Uterus (tissue), 4 donors: Measurements from ENCODE around the gene UBN1. TPM values are rescaled to one million over a fixed set of nuclear protein-coding genes. Genes with fewer than 3 reads are reported as not detected.

Experiments
- DNase-seq, 2 donors: peaks; one replicate each; pipeline ENCODE4 v3.0.0-alpha.2; 2019 to 2020
- H3K27ac ChIP-seq, 2 donors: fragments of 200-600 bp; sonication (generic); 1 replicate in 1 of 2; 2 replicates in 1 of 2; pipeline ENCODE4 v1.5.1; 2016 to 2018
- H3K27me3 ChIP-seq, 2 donors: fragments of 200-600 bp; sonication (generic); one replicate each; pipeline ENCODE4 v1.5.1; 2018 to 2019; ENCODE audit warnings: control low read depth in 1 of 2
- H3K36me3 ChIP-seq, 2 donors: fragments of 200-600 bp; sonication (generic); one replicate each; pipeline ENCODE4 v1.5.1; 2019; ENCODE audit warnings: control low read depth in 1 of 2
- H3K4me1 ChIP-seq, 2 donors: fragments of 200-600 bp; sonication (generic); one replicate each; pipeline ENCODE4 v1.5.1; 2018 to 2019; ENCODE audit warnings: control low read depth in 1 of 2
- H3K4me3 ChIP-seq, 2 donors: fragments of 200-600 bp; sonication (generic); 1 replicate in 1 of 2; 2 replicates in 1 of 2; pipeline ENCODE4 v1.5.1; 2018 to 2019; ENCODE audit warnings: mild to moderate bottlenecking in 1 of 2
- H3K9me3 ChIP-seq, 2 donors: fragments of 200-600 bp; sonication (generic); one replicate each; pipeline ENCODE4 v1.5.1; 2019; ENCODE audit warnings: control low read depth in 1 of 2
- POLR2A ChIP-seq, 2 donors: fragments of 450-650 bp; IDR thresholded peaks; one replicate each; pipeline ENCODE4 v1.6.1; 2016; ENCODE audit warnings: antibody characterized with exemption in 2 of 2, mild to moderate bottlenecking in 1 of 2, moderate library complexity in 1 of 2
- intact Hi-C: fragments of 100-400 bp; cut with DNase I; formaldehyde crosslinking; loops from one replicate; pipeline ENCODE4 v1.15.1; 2023; ENCODE audit warnings: low total_unique reads
- total RNA-seq, 4 donors: library from RNA; depleted of rRNA in 3 of 4; stranded (reverse); fragments of >200 nt in 3 of 4; gene quantifications; one replicate each; pipeline versions ENCODE4 v1.1.0 to v1.2.4, GENCODE V29; 2014 to 2023
- TF ChIP-seq, protein P1 (sequence below), 4 experiments: fragments of 200-600 bp in 2 of 4; fragments of 450-650 bp in 2 of 4; sonication (generic) in 2 of 4; IDR thresholded peaks; one replicate each; pipeline ENCODE4 v1.5.1; 2016 to 2019; ENCODE audit warnings: antibody characterized with exemption in 4 of 4, mild to moderate bottlenecking in 2 of 4, moderate library complexity in 1 of 4
- donor health status: DM: yes; HTN: yes; CAD: no.

Gene UBN1
- total RNA-seq, 4 donors from 2014 or later: 4.9 to 56.2 (median 33.4) TPM

DNA sequence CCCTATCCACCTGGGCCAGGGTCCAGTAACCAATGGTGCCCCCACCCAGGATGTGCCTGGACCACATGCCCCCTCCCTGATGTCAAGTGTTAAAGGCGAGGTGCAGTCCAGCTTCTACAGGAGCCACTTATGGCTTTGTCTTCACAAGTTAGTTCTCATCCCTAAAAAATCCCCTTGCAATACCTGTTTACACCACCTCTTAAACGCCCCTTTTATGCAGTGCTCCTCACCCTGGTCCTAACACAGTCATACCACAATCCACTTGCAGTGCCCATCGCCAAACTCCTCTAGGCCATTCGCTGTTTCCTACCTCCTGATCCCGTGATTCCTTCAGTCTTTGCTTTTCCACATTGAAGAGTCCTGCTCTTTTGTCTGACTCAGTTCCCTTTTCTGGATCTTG lies 7.3 kb upstream of the UBN1 start:
- H3K27ac ChIP-seq: no peak overlapping the region
- H3K9me3 ChIP-seq: no peaks in the 10 kb centered on the region
- no peak for DNase-seq
- no peak overlapping the region for H3K4me3 ChIP-seq
- no peaks in the 10 kb centered on the region for H3K27me3 ChIP-seq
- H3K36me3 ChIP-seq: no peaks in the 10 kb centered on the region
- H3K4me1 ChIP-seq: no peaks in the 10 kb centered on the region
- TF ChIP-seq, protein P1, sequence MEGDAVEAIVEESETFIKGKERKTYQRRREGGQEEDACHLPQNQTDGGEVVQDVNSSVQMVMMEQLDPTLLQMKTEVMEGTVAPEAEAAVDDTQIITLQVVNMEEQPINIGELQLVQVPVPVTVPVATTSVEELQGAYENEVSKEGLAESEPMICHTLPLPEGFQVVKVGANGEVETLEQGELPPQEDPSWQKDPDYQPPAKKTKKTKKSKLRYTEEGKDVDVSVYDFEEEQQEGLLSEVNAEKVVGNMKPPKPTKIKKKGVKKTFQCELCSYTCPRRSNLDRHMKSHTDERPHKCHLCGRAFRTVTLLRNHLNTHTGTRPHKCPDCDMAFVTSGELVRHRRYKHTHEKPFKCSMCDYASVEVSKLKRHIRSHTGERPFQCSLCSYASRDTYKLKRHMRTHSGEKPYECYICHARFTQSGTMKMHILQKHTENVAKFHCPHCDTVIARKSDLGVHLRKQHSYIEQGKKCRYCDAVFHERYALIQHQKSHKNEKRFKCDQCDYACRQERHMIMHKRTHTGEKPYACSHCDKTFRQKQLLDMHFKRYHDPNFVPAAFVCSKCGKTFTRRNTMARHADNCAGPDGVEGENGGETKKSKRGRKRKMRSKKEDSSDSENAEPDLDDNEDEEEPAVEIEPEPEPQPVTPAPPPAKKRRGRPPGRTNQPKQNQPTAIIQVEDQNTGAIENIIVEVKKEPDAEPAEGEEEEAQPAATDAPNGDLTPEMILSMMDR (IDR thresholded peaks at IDR 0.05): no peak
- TF ChIP-seq POLR2A (IDR thresholded peaks at IDR 0.05): no peak
- intact Hi-C loops: no loop called here

DNA sequence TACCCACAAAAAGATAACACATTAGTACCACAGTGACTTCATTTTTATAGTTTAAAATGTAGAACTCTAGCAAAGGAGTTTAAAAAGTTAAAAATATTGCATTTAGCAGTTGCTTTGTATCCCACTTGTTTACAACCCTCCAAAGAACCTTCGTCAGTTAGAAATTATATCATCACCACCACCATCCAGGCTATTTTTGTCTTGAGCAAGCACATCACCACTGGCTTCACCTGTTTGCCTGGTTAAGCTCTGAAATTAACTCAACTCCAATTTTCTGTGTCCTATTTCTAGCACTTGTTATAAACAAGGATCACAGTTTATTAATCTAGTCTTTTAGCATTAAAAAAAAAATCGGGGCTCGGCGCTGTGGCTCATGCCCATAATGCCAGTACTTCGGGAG lies 6.3 kb upstream of the UBN1 start:
- intact Hi-C loops: no loop called here
- Histone ChIP-seq H3K27ac (no peak overlapping the region), H3K9me3 (no peaks in the 10 kb centered on the region), H3K36me3 (no peaks in the 10 kb centered on the region), H3K4me1 (no peaks in the 10 kb centered on the region), H3K4me3 (no peak overlapping the region), H3K27me3 (no peaks in the 10 kb centered on the region)
- TF ChIP-seq POLR2A (IDR thresholded peaks at IDR 0.05): no peak
- TF ChIP-seq, protein P1 (IDR thresholded peaks at IDR 0.05): no peak
- no peak for DNase-seq

DNA sequence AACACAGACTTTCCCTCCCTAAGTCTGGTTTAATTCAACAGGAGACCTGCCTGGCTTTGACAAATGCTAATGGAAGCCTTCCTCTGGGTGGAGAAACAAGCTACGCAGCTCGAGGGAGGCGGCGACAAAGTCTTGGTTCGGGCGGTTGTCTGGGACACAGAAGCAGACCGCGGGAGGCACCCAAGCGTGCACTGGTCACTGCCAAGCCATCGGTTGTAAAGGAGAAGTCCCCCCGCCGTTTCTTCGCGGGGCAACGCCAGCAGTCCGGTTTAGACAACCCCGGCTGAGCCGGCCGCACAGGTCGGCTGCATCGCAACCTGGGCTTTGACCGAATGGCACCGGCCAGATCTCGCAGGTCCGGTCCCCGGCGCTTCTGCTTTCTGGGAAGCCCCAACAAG lies 779 bp upstream of the UBN1 start:
- Histone ChIP-seq H3K9me3 (no peaks in the 10 kb centered on the region), H3K4me1 (peaks cover 0 to 9% of the 10 kb centered on the region in 2 donors), H3K4me3 (peak overlapping the region; percentile 88 to 98), H3K36me3 (no peaks in the 10 kb centered on the region), H3K27ac (peak overlapping the region; percentile 91), H3K27me3 (no peaks in the 10 kb centered on the region)
- intact Hi-C loops: no loop called here
- DNase-seq: no peak
- TF ChIP-seq POLR2A (IDR thresholded peaks at IDR 0.05): no peak
- TF ChIP-seq, protein P1 (IDR thresholded peaks at IDR 0.05): no peak

DNA sequence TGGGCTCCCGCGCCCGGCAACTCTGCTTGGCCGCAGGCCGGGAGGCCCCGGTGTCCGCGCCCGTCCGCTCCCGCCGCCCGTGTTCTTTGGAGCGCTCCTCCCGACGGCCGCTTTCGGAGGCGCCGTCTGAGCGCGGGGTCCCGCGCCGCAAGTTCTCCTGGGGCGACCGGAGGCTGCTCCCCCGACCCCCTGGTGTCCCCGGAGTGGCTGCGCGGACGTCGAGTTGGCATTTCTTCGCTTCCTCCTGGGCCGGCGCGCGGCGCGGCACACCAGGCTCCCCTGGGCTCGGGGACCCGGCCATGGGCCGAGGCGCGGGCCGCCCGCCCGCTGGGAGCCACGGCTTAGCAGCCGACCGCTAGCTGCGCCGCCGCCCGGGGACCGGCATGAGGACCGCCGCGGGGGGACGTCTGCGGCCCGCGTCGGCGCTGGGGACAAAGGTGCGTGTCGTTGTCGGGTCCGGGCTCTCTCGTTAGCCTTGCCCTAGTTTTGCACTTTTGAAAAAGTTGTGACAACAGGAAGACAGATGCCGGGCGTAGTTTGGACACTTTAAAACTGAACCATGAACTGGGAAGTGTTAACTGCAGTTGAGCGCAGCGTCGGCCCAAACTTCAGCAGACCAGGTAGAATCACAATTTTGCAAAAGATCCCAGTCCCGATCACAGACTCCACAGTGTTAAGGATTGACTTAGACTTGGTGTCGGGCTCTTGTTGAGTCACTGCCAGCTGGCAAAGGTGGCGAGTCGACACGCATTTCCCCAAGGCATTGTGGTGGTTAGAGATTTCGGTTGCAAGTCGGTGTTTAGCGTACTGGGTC lies 700 bp downstream of the UBN1 start:
- Histone ChIP-seq H3K27ac (peak overlapping the region; percentile 91), H3K36me3 (no peaks in the 10 kb centered on the region), H3K27me3 (no peaks in the 10 kb centered on the region), H3K9me3 (no peaks in the 10 kb centered on the region), H3K4me3 (peak overlapping the region; percentile 45 to 98), H3K4me1 (peaks cover 0 to 9% of the 10 kb centered on the region in 2 donors)
- intact Hi-C loops: no loop called here
- TF ChIP-seq, protein P1 (IDR thresholded peaks at IDR 0.05): peak in 1 of 4 experiments; percentile 17
- no peak for TF ChIP-seq POLR2A (IDR thresholded peaks at IDR 0.05)
- DNase-seq: peak; percentile 32 to 51

DNA sequence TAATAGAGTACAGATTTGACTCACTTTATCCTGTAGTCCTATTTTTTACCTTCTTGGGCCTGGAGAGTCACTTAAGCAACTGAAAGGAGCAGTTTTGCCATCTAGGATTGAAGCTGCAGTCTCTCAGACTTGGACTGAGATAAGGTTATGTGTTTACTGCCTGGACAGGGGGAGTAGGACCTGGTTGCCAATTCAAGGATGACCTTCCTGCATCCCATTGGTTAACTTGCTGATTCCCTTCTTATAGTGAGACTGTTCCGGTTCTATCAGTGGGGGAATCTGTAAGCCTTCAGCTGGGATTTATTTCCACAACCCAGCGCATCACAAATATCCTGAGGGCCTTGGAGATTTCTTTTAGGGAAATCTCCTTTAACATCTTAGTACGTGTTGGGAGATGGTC lies 2.9 kb downstream of the UBN1 start:
- Histone ChIP-seq H3K4me3 (no peak overlapping the region), H3K4me1 (peaks cover 0 to 9% of the 10 kb centered on the region in 2 donors), H3K9me3 (no peaks in the 10 kb centered on the region), H3K27ac (no peak overlapping the region), H3K27me3 (no peaks in the 10 kb centered on the region), H3K36me3 (no peaks in the 10 kb centered on the region)
- no peak for DNase-seq
- TF ChIP-seq POLR2A (IDR thresholded peaks at IDR 0.05): no peak
- TF ChIP-seq, protein P1 (IDR thresholded peaks at IDR 0.05): no peak
- intact Hi-C loops: loop anchor here (10.0 kb wide), 1 partner anchor 105 kb away; the partner anchor contains the start of gene SEC14L5
